ENCODE data around the gene RASSF7. TPM values are rescaled to one million over a fixed set of nuclear protein-coding genes. Genes with fewer than 3 reads are reported as not detected.

RASSF7 gene
- total and polyA plus RNA-seq, 2 of the 8 experiments (the other 6 are each of a cell fraction or from before 2014, with no cell fraction given) = 22.3 to 43.9 TPM

GRCh38 chr11:532527-532985, 28.2 kb upstream of the RASSF7 start:
- H3K79me1 ChIP-seq (ENCODE audit: low read depth, low read length) = no peaks in the 10 kb centered on the region
- no peak overlapping the region for H3K18ac ChIP-seq (ENCODE audit: extremely low read depth, low read length)
- H3K4me1 ChIP-seq (replicated peaks in 1 of 4; ENCODE audit: control insufficient read depth in 3 of 4, insufficient read depth in 4 of 4, low read length in 3 of 4) = peaks cover 0 to 10% (median 5%) of the 10 kb centered on the region in 4 experiments; a peak in 5 of 7 replicates
- no peak overlapping the region for H3K4me3 ChIP-seq (ENCODE audit: extremely low read depth in 1 of 4, insufficient read depth in 2 of 4, low read depth in 3 of 4, low read length in 4 of 4)
- no peak overlapping the region for H2BK120ac ChIP-seq (replicated peaks; ENCODE audit: low read depth, low read length)
- H2BK20ac ChIP-seq (ENCODE audit: low read length) = no peak overlapping the region
- ChIA-PET CTCF (ENCODE audit: partially characterized antibody) (interaction anchor here (1.4 to 1.5 kb wide), 2 partner anchors 14 to 59 kb away, joined by 3 to 9 read pairs; no protein-coding TSS in a partner anchor), POLR2A (ENCODE audit: partially characterized antibody) (interaction anchor here (0.6 to 1.8 kb wide), 8 partner anchors 14 to 307 kb away, joined by 3 to 8 read pairs (median 4); no protein-coding TSS in a partner anchor)
- no peak overlapping the region for H2BK5ac ChIP-seq (ENCODE audit: low read depth, low read length)
- no peak overlapping the region for H4K91ac ChIP-seq (replicated peaks; ENCODE audit: insufficient read length, low read length)
- H3K79me2 ChIP-seq (ENCODE audit: control insufficient read depth in 1 of 2, insufficient read depth in 2 of 2, low read length in 2 of 2) = no peaks in the 10 kb centered on the region
- H4K20me1 ChIP-seq (replicated peaks in 1 of 2; ENCODE audit: control insufficient read depth in 1 of 2, insufficient read depth in 2 of 2, low read length in 2 of 2) = peaks cover 7 to 11% of the 10 kb centered on the region in 2 experiments
- no peak for DNase-seq (ENCODE audit: low read depth in 1 of 2, low spot score in 2 of 2)
- no peak overlapping the region for H2BK12ac ChIP-seq (ENCODE audit: low read depth, low read length)
- H3K56ac ChIP-seq (replicated peaks; ENCODE audit: insufficient read length, low read depth, low read length) = no peak overlapping the region
- H3K36me3 ChIP-seq (ENCODE audit: control insufficient read depth in 2 of 4, insufficient read depth in 4 of 4, low read length in 3 of 4) = peaks cover 0 to 15% (median 6%) of the 10 kb centered on the region in 4 experiments; a peak in 5 of 8 replicates
- no peak for FAIRE-seq
- H4K5ac ChIP-seq (ENCODE audit: insufficient read length, low read depth, low read length) = no peak overlapping the region
- WGBS, 2 experiments (ENCODE audit: extremely low coverage in 1 of 2, insufficient coverage in 1 of 2, insufficient read length in 1 of 2, insufficient replicate concordance in 2 of 2, low coverage in 1 of 2, low lambda C conversion rate in 2 of 2, missing lambda C conversion rate in 1 of 2) = 91% methylated on average over 23 of the region's 23 CpGs; no CpG with 5 or more reads in 1 of the 2 experiments
- H3K9ac ChIP-seq (replicated peaks in 1 of 4; ENCODE audit: extremely low read depth in 1 of 4, low read depth in 3 of 4, low read length in 3 of 4) = no peak overlapping the region
- no peak overlapping the region for H2BK15ac ChIP-seq (ENCODE audit: low read length)
- H3K23me2 ChIP-seq (ENCODE audit: low read depth, low read length) = peaks cover 18% of the 10 kb centered on the region; the same call in 1 of the 2 replicates
- no peak overlapping the region for H2AFZ ChIP-seq (ENCODE audit: low read length)
- H3K27me3 ChIP-seq (replicated peaks in 1 of 4; ENCODE audit: control insufficient read depth in 3 of 4, extremely low read depth in 1 of 4, insufficient read depth in 3 of 4, low read length in 3 of 4) = peaks cover 0 to 10% (median 4%) of the 10 kb centered on the region in 4 experiments; a peak in 5 of 7 replicates
- H4K8ac ChIP-seq (ENCODE audit: extremely low read depth, insufficient read depth, low read length) = no peak overlapping the region
- no peak overlapping the region for H2AK5ac ChIP-seq (ENCODE audit: low read depth, low read length)
- no peak overlapping the region for H3K23ac ChIP-seq (ENCODE audit: insufficient read length)
- H3K4ac ChIP-seq (replicated peaks; ENCODE audit: insufficient read length, low read depth, low read length) = no peak overlapping the region
- H3K27ac ChIP-seq (ENCODE audit: low read depth, low read length) = no peak overlapping the region
- H3K9me3 ChIP-seq (ENCODE audit: insufficient read depth in 2 of 2, low read depth in 1 of 2, low read length in 1 of 2) = no peaks in the 10 kb centered on the region
- H3K14ac ChIP-seq (ENCODE audit: insufficient read length) = no peak overlapping the region
- no peak overlapping the region for H3K4me2 ChIP-seq (ENCODE audit: insufficient read depth in 1 of 2, low read depth in 2 of 2, low read length in 2 of 2)
- TF ChIP-seq GTF2F1 (IDR thresholded peaks at IDR 0.05; ENCODE audit: borderline replicate concordance, low read depth, low read length) (no peak), TCF12 (IDR thresholded peaks at IDR 0.05; ENCODE audit: low read depth, low read length) (no peak), SAP30 (IDR thresholded peaks at IDR 0.05; ENCODE audit: insufficient read depth, insufficient replicate concordance, low read length) (no peak), TEAD4 (IDR thresholded peaks at IDR 0.05; ENCODE audit: low read depth, low read length) (no peak), CEBPB (IDR thresholded peaks at IDR 0.05; ENCODE audit: low read depth, low read length) (no peak), CREB1 (IDR thresholded peaks at IDR 0.05) (no peak), SRF (IDR thresholded peaks at IDR 0.05; ENCODE audit: low read depth, low read length) (no peak), BACH1 (IDR thresholded peaks at IDR 0.05; ENCODE audit: low read length) (no peak), HDAC2 (IDR thresholded peaks at IDR 0.05; ENCODE audit: borderline replicate concordance in 1 of 2, low read depth in 2 of 2, low read length in 2 of 2) (no peak), TAF7 (optimal IDR thresholded peaks at IDR 0.05; ENCODE audit: borderline replicate concordance, low read depth, low read length) (no peak), CHD2 (IDR thresholded peaks at IDR 0.05; ENCODE audit: low read length) (no peak)
